MM.1S (cell line): ENCODE measurements around the gene CCDC88A.
"Not testable (repeated sequence)": the region's sequence is repeated elsewhere in the genome, so short reads cannot be mapped to it uniquely, and the experiment has no call there.

ENCODE experiments used
- CTCF ChIP-seq: fragments of 300-600 bp; sonication (generic); IDR thresholded peaks from 2 replicates; pipeline ENCODE4 v1.5.1; 2016; ENCODE audit warnings: antibody characterized with exemption, low read length, mixed read lengths
- EZH2 ChIP-seq: fragments of 300-600 bp; sonication (generic); optimal IDR thresholded peaks from 2 replicates; pipeline ENCODE3; 2017; ENCODE audit warnings: low read depth, mild to moderate bottlenecking, antibody characterized with exemption, low read length, mixed read lengths

DNA sequence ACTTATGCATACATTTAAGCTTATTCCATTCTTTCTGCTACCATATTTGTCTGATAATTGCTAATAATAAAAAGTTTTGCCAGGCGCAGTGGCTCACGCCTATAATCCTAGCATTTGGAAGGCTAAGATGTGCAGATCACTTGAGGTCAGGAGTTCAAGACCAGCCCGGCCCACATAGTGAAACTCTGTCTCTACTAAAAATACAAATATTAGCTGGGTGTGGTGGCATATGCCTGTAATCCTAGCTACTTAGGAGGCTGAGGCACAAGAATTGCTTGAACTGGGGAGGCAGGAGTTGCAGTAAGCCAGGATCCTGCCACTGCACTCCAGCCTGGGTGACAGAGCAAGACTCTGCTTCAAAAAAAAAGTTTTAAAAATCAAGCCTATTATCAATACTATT lies 160.1 kb downstream of the CCDC88A start:
- TF ChIP-seq CTCF, EZH2: not testable (repeated sequence)
